K562 (cell line): Measurements from ENCODE around the gene ENTPD6. TPM values are rescaled to one million over a fixed set of nuclear protein-coding genes. Genes with fewer than 3 reads are reported as not detected.
A peak's percentile ranks its signal among the peaks of the same experiment; 100 is the strongest.

ENCODE experiments used
- ADNP ChIP-seq: fragments of 200-800 bp; sonication (Bioruptor generic); IDR thresholded peaks from 2 replicates; pipeline ENCODE4 v1.6.1; 2016; ENCODE audit warnings: missing genetic modification characterization, missing compliant biosample characterization
- GATA2 ChIP-seq: sonication (generic); formaldehyde crosslinking; IDR thresholded peaks from 2 replicates; pipeline ENCODE4 v1.4.0; 2020; ENCODE audit warnings: mild to moderate bottlenecking, missing genetic modification reagents
- MAX ChIP-seq: sonication (generic); formaldehyde crosslinking; IDR thresholded peaks from 2 replicates; pipeline ENCODE4 v1.9.0; 2022; ENCODE audit warnings: mild to moderate bottlenecking, missing genetic modification reagents
- MTA2 ChIP-seq: fragments of 450-650 bp; IDR thresholded peaks from 2 replicates; pipeline ENCODE4 v1.6.1; 2016; ENCODE audit warnings: low read depth
- NRF1 ChIP-seq, 2 experiments: fragments of 450-650 bp; IDR thresholded peaks in 1 of 2; conservative IDR thresholded peaks in 1 of 2; 2 replicates each; pipeline ENCODE4 v1.6.1; 2014; ENCODE audit warnings: mild to moderate bottlenecking in 2 of 2
- PHF20 ChIP-seq: fragments of 450-650 bp; IDR thresholded peaks from 2 replicates; pipeline ENCODE4 v1.6.1; 2018; ENCODE audit not compliant: partially characterized antibody
- SUPT5H ChIP-seq: fragments of 450-650 bp; IDR thresholded peaks from 2 replicates; pipeline ENCODE4 v1.6.1; 2016
- polyA plus RNA-seq, 8 experiments: library from polyadenylated mRNA; depleted of rRNA in 4 of 8; stranded (reverse) in 5 of 8; unstranded in 3 of 8; fragments of >200 nt; fragmentation: Nextera tagmentation in 2 of 8; fragmentation: Illumina TruSeq in 1 of 8; extraction: Ambion mirVana in 2 of 8; extraction: Trizol in 1 of 8; gene quantifications; 2 replicates each; pipeline versions ENCODE4 v1.2.1 to v1.2.3, GENCODE V29; 2011 to 2014; ENCODE audit warnings: inconsistent platforms in 1 of 8, missing spikeins in 1 of 8
- total RNA-seq, 7 experiments: library from RNA; depleted of rRNA in 6 of 7; stranded (reverse); fragments of >200 nt in 6 of 7; fragmentation: Illumina TruSeq in 2 of 7; extraction: Trizol in 2 of 7; gene quantifications; 2 replicates each; pipeline versions ENCODE4 v1.2.1 to v1.2.3, GENCODE V29; 2011 to 2021; ENCODE audit warnings: low replicate concordance in 1 of 7
- TF ChIP-seq, protein P1 (sequence below): fragments of 450-650 bp; IDR thresholded peaks from 2 replicates; pipeline ENCODE4 v1.6.1; 2017; ENCODE audit warnings: antibody characterized with exemption
- TF ChIP-seq, protein P2 (sequence below): fragments of 450-650 bp; IDR thresholded peaks from 2 replicates; pipeline ENCODE4 v1.6.1; 2016; ENCODE audit warnings: mild to moderate bottlenecking, moderate library complexity
- TF ChIP-seq, protein P3 (sequence below): IDR thresholded peaks from 2 replicates; pipeline ENCODE4 v1.6.1; 2011; ENCODE audit warnings: borderline replicate concordance, low read depth, mild to moderate bottlenecking, moderate library complexity, low read length; ENCODE audit not compliant: insufficient read depth, poor library complexity, severe bottlenecking

Gene ENTPD6
- total and polyA plus RNA-seq, 9 of the 15 experiments (the other 6 are each of a cell fraction or from before 2014, with no cell fraction given): 0.82 to 36.8 (median 22.4) TPM

- no peak for TF ChIP-seq ADNP (tag)
- no peak for TF ChIP-seq GATA2 (CRISPR knock-in tag)
- TF ChIP-seq, protein P1, sequence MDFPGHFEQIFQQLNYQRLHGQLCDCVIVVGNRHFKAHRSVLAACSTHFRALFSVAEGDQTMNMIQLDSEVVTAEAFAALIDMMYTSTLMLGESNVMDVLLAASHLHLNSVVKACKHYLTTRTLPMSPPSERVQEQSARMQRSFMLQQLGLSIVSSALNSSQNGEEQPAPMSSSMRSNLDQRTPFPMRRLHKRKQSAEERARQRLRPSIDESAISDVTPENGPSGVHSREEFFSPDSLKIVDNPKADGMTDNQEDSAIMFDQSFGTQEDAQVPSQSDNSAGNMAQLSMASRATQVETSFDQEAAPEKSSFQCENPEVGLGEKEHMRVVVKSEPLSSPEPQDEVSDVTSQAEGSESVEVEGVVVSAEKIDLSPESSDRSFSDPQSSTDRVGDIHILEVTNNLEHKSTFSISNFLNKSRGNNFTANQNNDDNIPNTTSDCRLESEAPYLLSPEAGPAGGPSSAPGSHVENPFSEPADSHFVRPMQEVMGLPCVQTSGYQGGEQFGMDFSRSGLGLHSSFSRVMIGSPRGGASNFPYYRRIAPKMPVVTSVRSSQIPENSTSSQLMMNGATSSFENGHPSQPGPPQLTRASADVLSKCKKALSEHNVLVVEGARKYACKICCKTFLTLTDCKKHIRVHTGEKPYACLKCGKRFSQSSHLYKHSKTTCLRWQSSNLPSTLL: no peak
- peak; percentile 70 for TF ChIP-seq MAX
- peak; percentile 46 for TF ChIP-seq PHF20
- TF ChIP-seq, protein P2, sequence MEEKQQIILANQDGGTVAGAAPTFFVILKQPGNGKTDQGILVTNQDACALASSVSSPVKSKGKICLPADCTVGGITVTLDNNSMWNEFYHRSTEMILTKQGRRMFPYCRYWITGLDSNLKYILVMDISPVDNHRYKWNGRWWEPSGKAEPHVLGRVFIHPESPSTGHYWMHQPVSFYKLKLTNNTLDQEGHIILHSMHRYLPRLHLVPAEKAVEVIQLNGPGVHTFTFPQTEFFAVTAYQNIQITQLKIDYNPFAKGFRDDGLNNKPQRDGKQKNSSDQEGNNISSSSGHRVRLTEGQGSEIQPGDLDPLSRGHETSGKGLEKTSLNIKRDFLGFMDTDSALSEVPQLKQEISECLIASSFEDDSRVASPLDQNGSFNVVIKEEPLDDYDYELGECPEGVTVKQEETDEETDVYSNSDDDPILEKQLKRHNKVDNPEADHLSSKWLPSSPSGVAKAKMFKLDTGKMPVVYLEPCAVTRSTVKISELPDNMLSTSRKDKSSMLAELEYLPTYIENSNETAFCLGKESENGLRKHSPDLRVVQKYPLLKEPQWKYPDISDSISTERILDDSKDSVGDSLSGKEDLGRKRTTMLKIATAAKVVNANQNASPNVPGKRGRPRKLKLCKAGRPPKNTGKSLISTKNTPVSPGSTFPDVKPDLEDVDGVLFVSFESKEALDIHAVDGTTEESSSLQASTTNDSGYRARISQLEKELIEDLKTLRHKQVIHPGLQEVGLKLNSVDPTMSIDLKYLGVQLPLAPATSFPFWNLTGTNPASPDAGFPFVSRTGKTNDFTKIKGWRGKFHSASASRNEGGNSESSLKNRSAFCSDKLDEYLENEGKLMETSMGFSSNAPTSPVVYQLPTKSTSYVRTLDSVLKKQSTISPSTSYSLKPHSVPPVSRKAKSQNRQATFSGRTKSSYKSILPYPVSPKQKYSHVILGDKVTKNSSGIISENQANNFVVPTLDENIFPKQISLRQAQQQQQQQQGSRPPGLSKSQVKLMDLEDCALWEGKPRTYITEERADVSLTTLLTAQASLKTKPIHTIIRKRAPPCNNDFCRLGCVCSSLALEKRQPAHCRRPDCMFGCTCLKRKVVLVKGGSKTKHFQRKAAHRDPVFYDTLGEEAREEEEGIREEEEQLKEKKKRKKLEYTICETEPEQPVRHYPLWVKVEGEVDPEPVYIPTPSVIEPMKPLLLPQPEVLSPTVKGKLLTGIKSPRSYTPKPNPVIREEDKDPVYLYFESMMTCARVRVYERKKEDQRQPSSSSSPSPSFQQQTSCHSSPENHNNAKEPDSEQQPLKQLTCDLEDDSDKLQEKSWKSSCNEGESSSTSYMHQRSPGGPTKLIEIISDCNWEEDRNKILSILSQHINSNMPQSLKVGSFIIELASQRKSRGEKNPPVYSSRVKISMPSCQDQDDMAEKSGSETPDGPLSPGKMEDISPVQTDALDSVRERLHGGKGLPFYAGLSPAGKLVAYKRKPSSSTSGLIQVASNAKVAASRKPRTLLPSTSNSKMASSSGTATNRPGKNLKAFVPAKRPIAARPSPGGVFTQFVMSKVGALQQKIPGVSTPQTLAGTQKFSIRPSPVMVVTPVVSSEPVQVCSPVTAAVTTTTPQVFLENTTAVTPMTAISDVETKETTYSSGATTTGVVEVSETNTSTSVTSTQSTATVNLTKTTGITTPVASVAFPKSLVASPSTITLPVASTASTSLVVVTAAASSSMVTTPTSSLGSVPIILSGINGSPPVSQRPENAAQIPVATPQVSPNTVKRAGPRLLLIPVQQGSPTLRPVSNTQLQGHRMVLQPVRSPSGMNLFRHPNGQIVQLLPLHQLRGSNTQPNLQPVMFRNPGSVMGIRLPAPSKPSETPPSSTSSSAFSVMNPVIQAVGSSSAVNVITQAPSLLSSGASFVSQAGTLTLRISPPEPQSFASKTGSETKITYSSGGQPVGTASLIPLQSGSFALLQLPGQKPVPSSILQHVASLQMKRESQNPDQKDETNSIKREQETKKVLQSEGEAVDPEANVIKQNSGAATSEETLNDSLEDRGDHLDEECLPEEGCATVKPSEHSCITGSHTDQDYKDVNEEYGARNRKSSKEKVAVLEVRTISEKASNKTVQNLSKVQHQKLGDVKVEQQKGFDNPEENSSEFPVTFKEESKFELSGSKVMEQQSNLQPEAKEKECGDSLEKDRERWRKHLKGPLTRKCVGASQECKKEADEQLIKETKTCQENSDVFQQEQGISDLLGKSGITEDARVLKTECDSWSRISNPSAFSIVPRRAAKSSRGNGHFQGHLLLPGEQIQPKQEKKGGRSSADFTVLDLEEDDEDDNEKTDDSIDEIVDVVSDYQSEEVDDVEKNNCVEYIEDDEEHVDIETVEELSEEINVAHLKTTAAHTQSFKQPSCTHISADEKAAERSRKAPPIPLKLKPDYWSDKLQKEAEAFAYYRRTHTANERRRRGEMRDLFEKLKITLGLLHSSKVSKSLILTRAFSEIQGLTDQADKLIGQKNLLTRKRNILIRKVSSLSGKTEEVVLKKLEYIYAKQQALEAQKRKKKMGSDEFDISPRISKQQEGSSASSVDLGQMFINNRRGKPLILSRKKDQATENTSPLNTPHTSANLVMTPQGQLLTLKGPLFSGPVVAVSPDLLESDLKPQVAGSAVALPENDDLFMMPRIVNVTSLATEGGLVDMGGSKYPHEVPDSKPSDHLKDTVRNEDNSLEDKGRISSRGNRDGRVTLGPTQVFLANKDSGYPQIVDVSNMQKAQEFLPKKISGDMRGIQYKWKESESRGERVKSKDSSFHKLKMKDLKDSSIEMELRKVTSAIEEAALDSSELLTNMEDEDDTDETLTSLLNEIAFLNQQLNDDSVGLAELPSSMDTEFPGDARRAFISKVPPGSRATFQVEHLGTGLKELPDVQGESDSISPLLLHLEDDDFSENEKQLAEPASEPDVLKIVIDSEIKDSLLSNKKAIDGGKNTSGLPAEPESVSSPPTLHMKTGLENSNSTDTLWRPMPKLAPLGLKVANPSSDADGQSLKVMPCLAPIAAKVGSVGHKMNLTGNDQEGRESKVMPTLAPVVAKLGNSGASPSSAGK: peak; percentile 80
- no peak for TF ChIP-seq MTA2
- peak; percentile 77 to 83 for TF ChIP-seq NRF1 (conservative IDR thresholded peaks at IDR 0.05 in 1 of 2, IDR thresholded peaks at IDR 0.05 in 1 of 2)
- TF ChIP-seq, protein P3, sequence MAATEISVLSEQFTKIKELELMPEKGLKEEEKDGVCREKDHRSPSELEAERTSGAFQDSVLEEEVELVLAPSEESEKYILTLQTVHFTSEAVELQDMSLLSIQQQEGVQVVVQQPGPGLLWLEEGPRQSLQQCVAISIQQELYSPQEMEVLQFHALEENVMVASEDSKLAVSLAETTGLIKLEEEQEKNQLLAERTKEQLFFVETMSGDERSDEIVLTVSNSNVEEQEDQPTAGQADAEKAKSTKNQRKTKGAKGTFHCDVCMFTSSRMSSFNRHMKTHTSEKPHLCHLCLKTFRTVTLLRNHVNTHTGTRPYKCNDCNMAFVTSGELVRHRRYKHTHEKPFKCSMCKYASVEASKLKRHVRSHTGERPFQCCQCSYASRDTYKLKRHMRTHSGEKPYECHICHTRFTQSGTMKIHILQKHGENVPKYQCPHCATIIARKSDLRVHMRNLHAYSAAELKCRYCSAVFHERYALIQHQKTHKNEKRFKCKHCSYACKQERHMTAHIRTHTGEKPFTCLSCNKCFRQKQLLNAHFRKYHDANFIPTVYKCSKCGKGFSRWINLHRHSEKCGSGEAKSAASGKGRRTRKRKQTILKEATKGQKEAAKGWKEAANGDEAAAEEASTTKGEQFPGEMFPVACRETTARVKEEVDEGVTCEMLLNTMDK: no peak
- peak; percentile 84 for TF ChIP-seq SUPT5H
Measured at GRCh38 chr20:25247956-25248785, 52.7 kb downstream of the ENTPD6 start, which contains the start of gene PYGB (continued).
